NAMALWA (cell line): ENCODE measurements around the gene NSD2.
"Not testable (repeated sequence)": the region's sequence is repeated elsewhere in the genome, so short reads cannot be mapped to it uniquely, and the experiment has no call there.

Experiments
- DNase-seq: peaks from one replicate; pipeline ENCODE4 v3.0.0-alpha.2; 2015; ENCODE audit warnings: low spot score

The NSD2 gene

GRCh38 chr4:1870578-1871443, at the start of gene NSD2:
NSD2 (plus strand) TSS chr4:1871393; CDS start chr4:1900655, 29,262 bp downstream.
- peak; percentile 86 for DNase-seq

GRCh38 chr4:1821679-1822567, 49.3 kb upstream of the NSD2 start:
- DNase-seq, result no peak

DNA sequence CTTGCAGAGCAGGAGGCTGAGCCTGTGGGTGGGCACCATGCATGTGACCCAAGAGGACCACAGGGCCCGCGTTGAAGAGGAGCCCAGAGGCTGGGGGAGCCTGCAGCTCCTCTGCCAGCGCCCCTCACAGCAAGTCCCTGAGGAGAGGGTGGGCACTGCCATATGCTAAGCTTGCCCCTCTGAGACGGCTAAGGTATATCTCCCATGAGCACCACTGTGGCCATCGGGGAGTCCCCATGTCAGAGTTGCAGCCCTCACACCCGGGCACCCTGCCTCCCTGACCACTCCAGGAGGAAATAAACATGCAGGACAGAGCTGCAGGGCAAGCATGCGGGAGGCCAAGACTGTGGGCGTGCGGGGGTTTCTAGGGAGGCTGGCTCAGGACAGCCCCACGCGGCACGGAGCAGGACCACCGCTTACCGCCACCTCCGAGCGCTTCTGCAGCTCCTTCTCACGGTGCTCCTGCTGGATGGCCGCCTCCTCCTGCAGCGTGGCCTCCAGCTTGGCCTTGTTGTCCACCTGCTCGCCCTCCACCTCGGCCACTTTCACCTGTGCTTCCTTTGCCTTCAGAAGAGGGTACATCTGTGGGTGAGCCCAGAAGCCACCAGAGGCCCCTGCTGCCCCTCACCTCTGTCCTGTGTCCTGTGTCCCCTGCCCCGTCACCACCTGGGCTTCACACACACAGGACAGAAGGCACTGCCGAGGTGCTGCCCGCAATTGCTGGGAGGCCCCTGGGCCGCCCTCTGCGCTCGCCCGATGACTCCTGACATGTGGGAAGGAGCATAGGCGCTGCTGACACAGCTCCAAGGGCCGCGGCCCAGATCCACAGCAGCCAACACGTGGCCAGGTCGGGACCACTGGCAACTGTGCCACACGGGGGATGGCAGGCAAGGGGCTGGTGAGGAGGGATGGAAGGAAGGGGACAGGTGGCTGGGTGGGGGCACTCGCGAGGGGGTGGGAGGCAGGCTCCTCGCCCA, 48.3 kb upstream of the NSD2 start:
- DNase-seq, result no peak

GRCh38 chr4:1823545-1823932, 47.7 kb upstream of the NSD2 start:
- DNase-seq, result no peak

GRCh38 chr4:1824746-1825145, 46.4 kb upstream of the NSD2 start:
- DNase-seq, result no peak

DNA sequence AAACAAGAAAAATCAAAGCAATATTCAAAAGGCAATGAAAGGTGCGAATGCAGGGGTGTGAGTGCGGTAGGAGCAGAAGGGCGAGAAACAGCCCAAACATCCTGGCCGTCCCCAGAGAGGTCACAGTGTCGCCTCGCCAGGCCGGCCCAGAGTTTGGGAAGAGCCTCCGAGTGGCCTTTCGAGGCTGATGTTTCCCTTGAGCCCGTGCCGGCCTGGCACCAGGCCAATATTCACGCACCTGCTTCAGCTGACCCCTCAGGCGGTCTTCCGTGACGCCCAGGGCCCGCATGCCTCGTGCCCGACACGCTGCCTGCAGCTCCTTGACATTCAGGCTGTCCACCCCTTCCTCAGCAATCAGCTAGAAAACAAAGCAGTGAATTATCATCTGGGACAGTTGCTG, 45.9 kb upstream of the NSD2 start:
- DNase-seq, result no peak

DNA sequence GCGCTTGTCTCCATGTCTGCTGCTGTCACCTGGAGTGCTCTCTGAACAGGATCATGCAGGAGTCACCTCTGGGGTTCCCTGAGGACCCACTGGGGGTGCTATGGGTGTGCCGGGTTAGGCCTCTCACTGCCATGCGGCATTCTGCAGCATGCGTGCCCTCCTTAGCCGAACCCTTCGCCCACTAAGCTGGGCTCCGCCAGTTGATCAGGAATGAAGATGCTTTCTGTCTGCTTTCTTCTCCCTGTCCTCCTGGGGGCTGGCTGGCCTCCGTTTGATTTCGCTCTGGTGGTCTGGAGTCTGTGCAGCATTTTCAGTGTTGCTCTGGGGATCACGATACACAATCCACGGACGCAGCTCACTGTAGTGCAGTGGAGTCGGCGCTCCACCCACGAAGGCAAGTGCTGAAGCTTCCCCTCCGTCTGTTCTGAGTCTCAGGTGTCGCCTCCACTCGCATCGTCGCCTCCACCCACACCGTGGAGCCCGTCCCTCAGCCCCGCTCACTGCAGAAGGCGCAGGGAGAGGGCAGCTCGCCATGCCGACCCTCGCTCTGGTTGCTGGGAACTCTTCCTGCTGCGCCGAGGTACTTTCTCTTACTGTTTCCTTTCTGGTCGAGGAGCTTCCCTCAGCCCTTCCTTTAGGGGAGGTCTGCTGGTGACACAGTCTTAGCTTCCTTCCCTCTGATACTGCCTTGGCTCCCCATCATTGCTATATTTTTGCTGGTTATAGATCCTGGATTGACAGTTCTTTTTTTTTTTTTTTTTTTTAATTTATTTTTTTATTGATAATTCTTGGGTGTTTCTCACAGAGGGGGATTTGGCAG, 44.5 kb upstream of the NSD2 start:
- no peak for DNase-seq

GRCh38 chr4:1830234-1830633, 41.0 kb upstream of the NSD2 start:
- DNase-seq, result no peak

GRCh38 chr4:1830642-1831228, 40.5 kb upstream of the NSD2 start:
- DNase-seq, result peak; percentile 30

DNA sequence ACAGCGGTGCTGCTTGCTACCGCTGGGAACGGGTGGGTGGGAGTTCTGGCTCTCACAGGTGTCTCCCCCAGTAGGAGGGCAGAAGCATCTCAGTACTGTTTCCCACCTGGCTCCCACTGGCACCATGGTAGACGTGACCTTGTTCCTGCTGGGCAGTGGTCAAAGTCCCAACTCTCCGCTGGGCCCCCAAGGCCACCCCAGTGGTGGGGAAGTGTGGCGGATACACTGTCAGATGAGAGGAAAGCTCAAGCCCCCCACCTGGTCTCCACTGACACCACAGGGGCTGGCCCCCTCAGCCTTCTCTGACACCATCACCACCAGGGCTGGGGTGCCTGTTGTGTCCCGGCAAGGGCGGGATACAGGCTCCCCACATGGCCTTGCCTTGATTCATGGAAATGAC, 39.9 kb upstream of the NSD2 start:
- no peak for DNase-seq

DNA sequence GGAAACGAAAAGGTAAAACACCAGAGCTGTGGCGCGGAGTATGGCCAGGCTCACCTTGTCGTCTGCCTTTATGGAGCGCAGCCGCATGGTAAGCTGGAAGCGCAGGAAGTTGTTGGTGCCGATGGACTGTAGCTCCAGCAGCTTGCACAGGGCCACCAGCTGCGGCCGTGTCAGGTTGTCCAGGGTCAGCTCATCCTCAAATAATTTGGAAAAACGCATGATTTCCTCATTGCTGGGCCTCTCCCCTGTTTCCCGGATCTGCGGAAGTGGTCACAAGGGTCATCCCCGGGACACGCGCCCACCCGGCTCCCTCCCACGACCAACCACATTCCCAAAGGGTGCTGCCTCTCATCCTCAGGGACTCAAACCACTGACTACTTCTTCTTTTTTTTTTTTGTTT, 38.5 kb upstream of the NSD2 start:
- no peak for DNase-seq

DNA sequence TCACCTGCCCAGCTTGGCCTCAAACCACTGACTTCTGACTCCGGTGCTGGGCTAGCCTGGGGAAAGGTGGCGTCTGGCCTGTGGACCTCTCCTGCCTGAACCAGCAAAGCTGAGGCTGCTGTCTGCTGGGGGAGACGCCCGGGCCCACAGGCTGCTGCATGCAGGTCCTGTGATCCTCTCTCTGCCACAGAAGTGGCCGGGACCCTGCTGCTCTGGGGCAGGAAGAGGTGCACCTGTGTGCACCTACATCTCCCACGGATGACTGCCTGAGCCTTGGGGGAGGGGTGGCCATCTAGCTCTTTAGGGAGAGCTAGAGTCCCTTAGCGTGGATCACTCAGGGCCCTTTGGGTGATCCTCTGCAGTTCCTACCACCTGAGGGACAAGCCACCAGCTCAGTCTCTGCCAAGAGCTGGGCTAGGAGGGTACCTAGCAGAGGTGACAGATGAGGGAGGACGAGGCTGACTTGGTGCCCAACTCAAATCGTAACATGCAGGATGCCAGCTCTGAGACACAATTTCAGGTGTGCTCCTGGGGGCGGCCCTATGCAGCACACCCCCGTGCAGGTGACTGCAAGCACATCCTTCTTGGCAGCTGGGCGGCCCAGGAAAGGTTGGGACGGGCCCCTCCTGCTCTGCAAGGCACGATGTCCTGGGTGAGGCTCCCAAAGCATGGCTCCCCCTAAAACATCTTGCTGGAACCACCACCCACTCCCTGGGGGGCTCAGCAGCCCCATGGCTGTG, 37.7 kb upstream of the NSD2 start:
- no peak for DNase-seq

GRCh38 chr4:1834047-1834775, 37.0 kb upstream of the NSD2 start:
- peak; percentile 34 for DNase-seq

- DNase-seq, result not testable (repeated sequence)
These were observed 35.4 kb upstream of the NSD2 start for GRCh38 chr4:1835836-1836235.

GRCh38 chr4:1836650-1837049, 34.5 kb upstream of the NSD2 start:
- no peak for DNase-seq

DNA sequence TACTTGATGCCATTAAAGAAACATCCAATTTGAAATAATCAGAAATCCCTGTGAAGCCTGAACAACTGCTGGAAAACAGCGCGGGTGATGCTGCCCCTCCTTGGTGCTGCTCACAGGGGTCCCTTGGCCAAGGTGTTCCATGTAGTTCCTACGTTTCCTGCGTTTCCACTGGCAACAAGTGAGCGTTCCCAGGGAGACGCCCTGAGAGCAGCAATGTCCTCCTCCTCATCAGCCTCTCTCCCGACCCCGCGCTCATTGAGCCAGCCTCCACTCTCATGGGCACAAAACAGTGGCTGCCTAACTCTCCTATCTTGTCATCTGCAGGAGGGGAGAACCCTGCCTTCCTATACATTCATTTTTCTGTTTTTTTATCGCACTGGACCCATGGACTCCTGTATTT, 34.1 kb upstream of the NSD2 start:
- DNase-seq, result no peak

- peak; percentile 26 for DNase-seq
These were observed 31.9 kb upstream of the NSD2 start for GRCh38 chr4:1839282-1839681.

- no peak for DNase-seq
These were observed 29.8 kb upstream of the NSD2 start for GRCh38 chr4:1841201-1841886.

DNA sequence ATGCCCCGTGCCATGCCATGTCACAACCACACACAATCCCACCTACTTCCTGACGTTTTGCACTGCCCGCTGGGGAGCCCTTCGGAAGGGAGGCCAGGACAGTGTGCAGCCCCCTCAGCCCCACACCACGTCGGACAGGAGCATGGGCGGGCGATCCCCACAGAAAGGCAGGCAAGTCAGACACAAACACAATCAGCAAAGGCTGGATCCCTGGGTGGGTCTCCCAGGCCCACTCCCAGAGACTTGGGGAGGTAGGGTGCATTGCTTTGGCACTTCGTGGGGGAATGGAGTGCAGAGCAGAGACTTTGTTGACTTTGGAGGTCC, 29.3 kb upstream of the NSD2 start:
- no peak for DNase-seq
